SK-N-SH (cell line): ENCODE measurements around the gene SLC2A9.

Experiments used
- CHD2 ChIP-seq: fragments of 150-350 bp; IDR thresholded peaks from 2 replicates; pipeline ENCODE4 v1.6.1; 2018; ENCODE audit warnings: low read length; ENCODE audit not compliant: partially characterized antibody
- EP300 ChIP-seq, 2 experiments: IDR thresholded peaks; 2 replicates each; pipeline versions ENCODE4 v1.4.0 to v1.6.1; 2012; ENCODE audit warnings: borderline replicate concordance in 1 of 2, low read depth in 1 of 2, low read length in 1 of 2
- MXI1 ChIP-seq: IDR thresholded peaks from 2 replicates; pipeline ENCODE4 v1.6.1; 2012; ENCODE audit warnings: mild to moderate bottlenecking, low read depth, low read length, improper control_type of control experiment
- POLR2AphosphoS5 ChIP-seq: IDR thresholded peaks from 2 replicates; pipeline ENCODE4 v1.6.1; 2012; ENCODE audit warnings: low read depth, low read length
- RAD21 ChIP-seq: IDR thresholded peaks from 2 replicates; pipeline ENCODE4 v1.6.1; 2012; ENCODE audit warnings: mild to moderate bottlenecking, low read length
- TF ChIP-seq, protein P1 (sequence below): fragments of 200-600 bp; sonication (generic); IDR thresholded peaks from 2 replicates; pipeline ENCODE4 v1.6.1; 2017; ENCODE audit warnings: antibody characterized with exemption, mild to moderate bottlenecking, moderate library complexity
- TF ChIP-seq, protein P2 (sequence below): IDR thresholded peaks from 2 replicates; pipeline ENCODE4 v1.6.1; 2012; ENCODE audit warnings: mild to moderate bottlenecking, low read depth, low read length, moderate library complexity
- TF ChIP-seq, protein P3 (sequence below): IDR thresholded peaks from 2 replicates; pipeline ENCODE4; 2012
- TF ChIP-seq, protein P4 (sequence below): fragments of 150-350 bp; IDR thresholded peaks from 2 replicates; pipeline ENCODE4 v1.6.1; 2017; ENCODE audit warnings: antibody characterized with exemption, low read length, low read depth, borderline replicate concordance

DNA sequence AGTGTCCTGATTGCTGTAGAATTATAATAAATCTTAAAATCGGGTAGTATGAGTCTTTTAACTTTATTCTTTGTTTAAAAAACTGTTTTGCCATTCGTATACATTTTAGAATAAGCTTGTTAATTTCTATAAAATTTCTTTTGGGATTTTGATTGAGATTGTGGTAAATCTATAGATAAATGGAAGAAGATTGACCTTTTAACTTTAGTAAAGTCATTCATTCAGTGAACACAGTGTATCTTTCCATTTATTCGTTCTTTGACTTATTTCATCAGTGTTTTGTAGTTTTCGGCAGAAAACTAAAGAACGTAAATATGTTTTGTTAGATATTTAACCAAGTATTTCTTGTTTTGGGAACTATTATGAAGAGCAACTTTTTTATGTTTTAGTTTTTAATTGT lies 201.0 kb downstream of the SLC2A9 start:
- TF ChIP-seq, protein P1, sequence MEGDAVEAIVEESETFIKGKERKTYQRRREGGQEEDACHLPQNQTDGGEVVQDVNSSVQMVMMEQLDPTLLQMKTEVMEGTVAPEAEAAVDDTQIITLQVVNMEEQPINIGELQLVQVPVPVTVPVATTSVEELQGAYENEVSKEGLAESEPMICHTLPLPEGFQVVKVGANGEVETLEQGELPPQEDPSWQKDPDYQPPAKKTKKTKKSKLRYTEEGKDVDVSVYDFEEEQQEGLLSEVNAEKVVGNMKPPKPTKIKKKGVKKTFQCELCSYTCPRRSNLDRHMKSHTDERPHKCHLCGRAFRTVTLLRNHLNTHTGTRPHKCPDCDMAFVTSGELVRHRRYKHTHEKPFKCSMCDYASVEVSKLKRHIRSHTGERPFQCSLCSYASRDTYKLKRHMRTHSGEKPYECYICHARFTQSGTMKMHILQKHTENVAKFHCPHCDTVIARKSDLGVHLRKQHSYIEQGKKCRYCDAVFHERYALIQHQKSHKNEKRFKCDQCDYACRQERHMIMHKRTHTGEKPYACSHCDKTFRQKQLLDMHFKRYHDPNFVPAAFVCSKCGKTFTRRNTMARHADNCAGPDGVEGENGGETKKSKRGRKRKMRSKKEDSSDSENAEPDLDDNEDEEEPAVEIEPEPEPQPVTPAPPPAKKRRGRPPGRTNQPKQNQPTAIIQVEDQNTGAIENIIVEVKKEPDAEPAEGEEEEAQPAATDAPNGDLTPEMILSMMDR: no peak
- no peak for TF ChIP-seq CHD2
- TF ChIP-seq, protein P2, sequence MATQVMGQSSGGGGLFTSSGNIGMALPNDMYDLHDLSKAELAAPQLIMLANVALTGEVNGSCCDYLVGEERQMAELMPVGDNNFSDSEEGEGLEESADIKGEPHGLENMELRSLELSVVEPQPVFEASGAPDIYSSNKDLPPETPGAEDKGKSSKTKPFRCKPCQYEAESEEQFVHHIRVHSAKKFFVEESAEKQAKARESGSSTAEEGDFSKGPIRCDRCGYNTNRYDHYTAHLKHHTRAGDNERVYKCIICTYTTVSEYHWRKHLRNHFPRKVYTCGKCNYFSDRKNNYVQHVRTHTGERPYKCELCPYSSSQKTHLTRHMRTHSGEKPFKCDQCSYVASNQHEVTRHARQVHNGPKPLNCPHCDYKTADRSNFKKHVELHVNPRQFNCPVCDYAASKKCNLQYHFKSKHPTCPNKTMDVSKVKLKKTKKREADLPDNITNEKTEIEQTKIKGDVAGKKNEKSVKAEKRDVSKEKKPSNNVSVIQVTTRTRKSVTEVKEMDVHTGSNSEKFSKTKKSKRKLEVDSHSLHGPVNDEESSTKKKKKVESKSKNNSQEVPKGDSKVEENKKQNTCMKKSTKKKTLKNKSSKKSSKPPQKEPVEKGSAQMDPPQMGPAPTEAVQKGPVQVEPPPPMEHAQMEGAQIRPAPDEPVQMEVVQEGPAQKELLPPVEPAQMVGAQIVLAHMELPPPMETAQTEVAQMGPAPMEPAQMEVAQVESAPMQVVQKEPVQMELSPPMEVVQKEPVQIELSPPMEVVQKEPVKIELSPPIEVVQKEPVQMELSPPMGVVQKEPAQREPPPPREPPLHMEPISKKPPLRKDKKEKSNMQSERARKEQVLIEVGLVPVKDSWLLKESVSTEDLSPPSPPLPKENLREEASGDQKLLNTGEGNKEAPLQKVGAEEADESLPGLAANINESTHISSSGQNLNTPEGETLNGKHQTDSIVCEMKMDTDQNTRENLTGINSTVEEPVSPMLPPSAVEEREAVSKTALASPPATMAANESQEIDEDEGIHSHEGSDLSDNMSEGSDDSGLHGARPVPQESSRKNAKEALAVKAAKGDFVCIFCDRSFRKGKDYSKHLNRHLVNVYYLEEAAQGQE: no peak
- TF ChIP-seq POLR2AphosphoS5: no peak
- no peak for TF ChIP-seq EP300 (IDR thresholded peaks at IDR 0.05; ENCODE audit: borderline replicate concordance in 1 of 2, low read depth in 1 of 2, low read length in 1 of 2)
- no peak for TF ChIP-seq RAD21
- TF ChIP-seq, protein P3, sequence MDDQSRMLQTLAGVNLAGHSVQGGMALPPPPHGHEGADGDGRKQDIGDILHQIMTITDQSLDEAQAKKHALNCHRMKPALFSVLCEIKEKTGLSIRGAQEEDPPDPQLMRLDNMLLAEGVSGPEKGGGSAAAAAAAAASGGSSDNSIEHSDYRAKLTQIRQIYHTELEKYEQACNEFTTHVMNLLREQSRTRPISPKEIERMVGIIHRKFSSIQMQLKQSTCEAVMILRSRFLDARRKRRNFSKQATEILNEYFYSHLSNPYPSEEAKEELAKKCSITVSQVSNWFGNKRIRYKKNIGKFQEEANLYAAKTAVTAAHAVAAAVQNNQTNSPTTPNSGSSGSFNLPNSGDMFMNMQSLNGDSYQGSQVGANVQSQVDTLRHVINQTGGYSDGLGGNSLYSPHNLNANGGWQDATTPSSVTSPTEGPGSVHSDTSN: no peak
- TF ChIP-seq, protein P4, sequence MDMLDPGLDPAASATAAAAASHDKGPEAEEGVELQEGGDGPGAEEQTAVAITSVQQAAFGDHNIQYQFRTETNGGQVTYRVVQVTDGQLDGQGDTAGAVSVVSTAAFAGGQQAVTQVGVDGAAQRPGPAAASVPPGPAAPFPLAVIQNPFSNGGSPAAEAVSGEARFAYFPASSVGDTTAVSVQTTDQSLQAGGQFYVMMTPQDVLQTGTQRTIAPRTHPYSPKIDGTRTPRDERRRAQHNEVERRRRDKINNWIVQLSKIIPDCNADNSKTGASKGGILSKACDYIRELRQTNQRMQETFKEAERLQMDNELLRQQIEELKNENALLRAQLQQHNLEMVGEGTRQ: no peak
- no peak for TF ChIP-seq MXI1
